Heart left ventricle (tissue), 16 donors: Measurements from ENCODE around the gene PTPN1. TPM values are rescaled to one million over a fixed set of nuclear protein-coding genes. Genes with fewer than 3 reads are reported as not detected.
"Not testable (repeated sequence)": the region's sequence is repeated elsewhere in the genome, so short reads cannot be mapped to it uniquely, and the experiment has no call there.

ENCODE experiments used
- ATAC-seq, 4 donors: fragments of 200-7000 bp; cut with Tn5 transposase; one replicate each; pipeline ENCODE4 v1.9.1; 2020 to 2022; ENCODE audit warnings: moderate library complexity in 4 of 4, mild to moderate bottlenecking in 3 of 4, moderate number of reproducible peaks in 1 of 4
- DNase-seq, 5 donors: peaks; one replicate each; pipeline ENCODE4 v3.0.0-alpha.2; 2020
- H3K27ac ChIP-seq, 12 donors: fragments of 200-600 bp; sonication (generic) in 4 of 12; one replicate each; pipeline versions ENCODE4 v1.5.0 to v1.8.0; 2016 to 2022; ENCODE audit warnings: mild to moderate bottlenecking in 2 of 12
- H3K27me3 ChIP-seq, 9 donors: fragments of 200-600 bp; sonication (generic) in 2 of 9; one replicate each; pipeline versions ENCODE4 v1.5.1 to v1.8.0; 2016 to 2022; ENCODE audit warnings: mild to moderate bottlenecking in 3 of 9
- H3K36me3 ChIP-seq, 9 donors: fragments of 200-600 bp; sonication (generic) in 2 of 9; one replicate each; pipeline versions ENCODE4 v1.5.0 to v1.8.0; 2018 to 2022; ENCODE audit warnings: mild to moderate bottlenecking in 2 of 9
- H3K4me1 ChIP-seq, 12 donors: fragments of 200-600 bp; sonication (generic) in 4 of 12; one replicate each; pipeline versions ENCODE4 v1.5.0 to v1.8.0; 2016 to 2022; ENCODE audit warnings: mild to moderate bottlenecking in 3 of 12
- H3K4me3 ChIP-seq, 12 donors: fragments of 200-600 bp; sonication (generic) in 4 of 12; one replicate each; pipeline versions ENCODE4 v1.5.0 to v1.8.0; 2017 to 2022; ENCODE audit warnings: mild to moderate bottlenecking in 9 of 12, moderate library complexity in 4 of 12
- H3K9me3 ChIP-seq, 12 donors: fragments of 200-600 bp; sonication (generic) in 4 of 12; one replicate each; pipeline versions ENCODE4 v1.5.0 to v1.8.0; 2016 to 2022; ENCODE audit warnings: mild to moderate bottlenecking in 1 of 12
- POLR2A ChIP-seq, 2 donors: fragments of 450-650 bp; IDR thresholded peaks; one replicate each; pipeline ENCODE4 v1.6.1; 2017; ENCODE audit warnings: antibody characterized with exemption in 2 of 2, mild to moderate bottlenecking in 2 of 2, moderate library complexity in 2 of 2
- WGBS, 4 donors: extraction: QIAGEN DNeasy Blood & Tissue Kit in 2 of 4; methylation state at CpG; one replicate each; pipeline versions ENCODE4 v1.1.5 to v1.1.7; 2013 to 2018; 5-methylcytosine and 5-hydroxymethylcytosine counted together
- intact Hi-C, 10 donors: fragments of 100-400 bp; cut with DNase I; formaldehyde crosslinking; loops; one replicate each; pipeline versions ENCODE4 v1.11.1 to v1.14.2; 2022
- polyA plus RNA-seq, 2 donors: library from polyadenylated mRNA; stranded (reverse); fragments of 200-250 nt; gene quantifications; one replicate each; pipeline ENCODE4 v1.2.3, GENCODE V29; 2013
- total RNA-seq, 9 donors: library from RNA; depleted of rRNA in 2 of 9; stranded (reverse); fragments of >200 nt in 2 of 9; fragmentation: NEBNext Ultra II Directional in 3 of 9; extraction: Animal tissue kit (Norgen Biotek cat#: 25700) in 3 of 9; gene quantifications; one replicate each; pipeline versions ENCODE4 v1.1.0 to v1.2.4, GENCODE V29; 2016 to 2023
- TF ChIP-seq, protein P1 (sequence below), 12 donors: fragments of 200-600 bp; sonication (generic) in 4 of 12; IDR thresholded peaks; one replicate each; pipeline versions ENCODE4 v1.5.0 to v1.8.0; 2018 to 2022; ENCODE audit warnings: antibody characterized with exemption in 12 of 12, mild to moderate bottlenecking in 5 of 12
- donor health status: ischemic (EF 13 %, LVEDD 7.1; RV severe dilation, severe dysfunction).
- donor health status: healthy with polysubstance abuse.
- donor health status: DM: no; HTN: yes; CAD: no.
- donor health status: DM: no; HTN: no; CAD: no.
- donor health status: ischemic (EF 25% LVEDD 6.9; RV normal size, moderate dysfunction).
- donor health status: ischemic (EF 25% LVEDD 5.7; RV mildly dilated, moderate dysfunction).
- donor health status: healthy.
- donor health status: DM: yes; HTN: yes; CAD: no.
- donor health status: ischemic (EF 35%, LVEDD 5.7; RV mildly dilated, moderate dysfunction).
- donor health status: nonischemic (EF 11% LVEDD 7.7; RV severe dilation, severe dysfunction).
- donor health status: DM: yes; HTN: yes; CAD: no.
- donor health status: PGD.
- donor health status: ischemic (EF 29% LVEDD 5.4; RV normal size, mild dysfunction).
- donor health status: nonischemic (EF 23%, LVEDD 6.1; RV moderate dilation, normal function).

The PTPN1 gene
- total and polyA plus RNA-seq, 11 donors = 18.5 to 93.8 (median 32.0) TPM

DNA sequence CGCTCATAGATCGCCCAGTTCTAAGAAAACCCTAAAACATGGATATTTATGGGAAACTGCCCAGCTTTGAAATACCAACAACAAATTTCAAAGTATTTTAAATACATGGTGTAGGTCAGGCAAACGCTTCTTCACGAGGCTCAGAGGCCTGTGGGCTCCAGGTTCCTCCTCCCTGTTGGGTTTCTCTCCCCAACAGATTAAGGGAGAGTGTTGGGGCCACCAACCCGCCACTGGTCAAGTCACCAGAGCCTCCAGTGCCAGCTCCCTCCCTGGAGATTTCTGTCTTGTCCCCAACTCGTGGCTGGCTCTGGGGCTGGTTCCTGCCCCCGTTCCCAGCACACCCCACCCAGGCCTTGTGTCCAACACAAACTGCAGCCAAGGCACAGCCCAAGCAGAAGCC lies 87.9 kb downstream of the PTPN1 start:
- Histone ChIP-seq H3K36me3 (peaks cover 0 to 4% (median 0%) of the 10 kb centered on the region in 9 donors), H3K9me3 (no peaks in the 10 kb centered on the region), H3K4me3 (no peak overlapping the region), H3K27ac (no peak overlapping the region), H3K4me1 (peaks cover 0 to 27% (median 4%) of the 10 kb centered on the region in 12 donors), H3K27me3 (peaks cover 0 to 17% (median 5%) of the 10 kb centered on the region in 9 donors)
- intact Hi-C loops = loop anchor here in 1 of 10 donors (2.0 kb wide), 1 partner anchor 29 kb away; no protein-coding TSS in a partner anchor
- DNase-seq = no peak
- no peak for ATAC-seq
- WGBS, 4 donors = 75 to 90% (median 81%) methylated on average over 4 to 7 of the region's 7 CpGs
- TF ChIP-seq POLR2A (IDR thresholded peaks at IDR 0.05) = no peak
- TF ChIP-seq, protein P1, sequence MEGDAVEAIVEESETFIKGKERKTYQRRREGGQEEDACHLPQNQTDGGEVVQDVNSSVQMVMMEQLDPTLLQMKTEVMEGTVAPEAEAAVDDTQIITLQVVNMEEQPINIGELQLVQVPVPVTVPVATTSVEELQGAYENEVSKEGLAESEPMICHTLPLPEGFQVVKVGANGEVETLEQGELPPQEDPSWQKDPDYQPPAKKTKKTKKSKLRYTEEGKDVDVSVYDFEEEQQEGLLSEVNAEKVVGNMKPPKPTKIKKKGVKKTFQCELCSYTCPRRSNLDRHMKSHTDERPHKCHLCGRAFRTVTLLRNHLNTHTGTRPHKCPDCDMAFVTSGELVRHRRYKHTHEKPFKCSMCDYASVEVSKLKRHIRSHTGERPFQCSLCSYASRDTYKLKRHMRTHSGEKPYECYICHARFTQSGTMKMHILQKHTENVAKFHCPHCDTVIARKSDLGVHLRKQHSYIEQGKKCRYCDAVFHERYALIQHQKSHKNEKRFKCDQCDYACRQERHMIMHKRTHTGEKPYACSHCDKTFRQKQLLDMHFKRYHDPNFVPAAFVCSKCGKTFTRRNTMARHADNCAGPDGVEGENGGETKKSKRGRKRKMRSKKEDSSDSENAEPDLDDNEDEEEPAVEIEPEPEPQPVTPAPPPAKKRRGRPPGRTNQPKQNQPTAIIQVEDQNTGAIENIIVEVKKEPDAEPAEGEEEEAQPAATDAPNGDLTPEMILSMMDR (IDR thresholded peaks at IDR 0.05) = no peak

DNA sequence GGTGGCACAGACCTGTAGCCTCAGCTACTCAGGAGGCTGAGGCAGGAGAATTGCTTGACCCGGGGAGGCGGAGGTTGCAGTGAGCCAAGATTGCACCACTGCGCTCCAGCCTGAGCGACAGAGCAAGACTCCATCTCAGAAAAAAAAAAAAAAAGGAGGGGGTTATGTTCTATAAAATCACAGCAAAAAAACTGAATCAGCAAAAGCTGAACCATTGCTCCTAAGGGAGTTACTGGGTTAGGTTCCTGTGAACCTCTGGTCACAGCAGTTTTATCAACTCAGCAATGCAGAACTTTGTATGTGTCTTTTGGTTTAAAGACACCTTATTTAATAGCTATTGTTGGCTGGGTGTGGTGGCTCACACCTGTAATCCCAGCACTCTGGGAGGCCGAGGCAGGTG lies 88.6 kb downstream of the PTPN1 start:
- WGBS, 4 donors = 94 to 99% (median 96%) methylated on average over 5 of the region's 5 CpGs
- H3K4me3 ChIP-seq, H3K36me3 ChIP-seq, DNase-seq, ATAC-seq, H3K9me3 ChIP-seq, H3K27ac ChIP-seq: not testable (repeated sequence)
- H3K27me3 ChIP-seq = peaks cover 0 to 17% (median 5%) of the 10 kb centered on the region in 9 donors
- intact Hi-C loops = loop anchor here in 1 of 10 donors (2.0 kb wide), 1 partner anchor 30 kb away; no protein-coding TSS in a partner anchor
- H3K4me1 ChIP-seq = peaks cover 0 to 26% (median 0%) of the 10 kb centered on the region in 12 donors

DNA sequence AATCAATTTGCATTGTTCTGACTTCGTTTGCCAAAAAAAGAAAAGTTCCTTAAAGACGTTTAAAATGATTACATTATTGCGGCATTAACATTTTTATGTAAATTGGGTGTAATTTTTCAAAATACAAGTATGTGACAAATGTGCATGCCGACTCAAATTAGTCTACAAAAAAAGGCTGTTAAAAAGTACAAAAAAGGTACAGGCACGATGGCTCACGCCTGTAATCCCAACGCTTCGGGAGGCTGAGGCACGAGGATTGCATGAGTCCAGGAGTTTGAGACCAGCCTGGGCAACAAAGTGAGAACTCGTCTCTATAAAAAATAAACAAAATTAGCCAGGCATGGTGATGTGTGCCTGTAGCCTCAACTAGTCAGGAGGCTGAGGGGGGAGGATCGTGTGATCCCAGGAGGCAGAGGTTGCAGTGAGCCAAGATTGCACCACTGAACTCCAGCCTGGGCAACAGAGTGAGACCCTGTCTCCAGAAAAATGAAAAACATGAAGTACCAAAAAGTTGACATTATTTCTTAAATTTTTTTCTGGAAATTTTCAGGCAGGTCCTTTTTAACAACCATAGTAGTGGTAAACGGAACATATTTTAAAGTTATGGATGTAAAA lies 90.2 kb downstream of the PTPN1 start:
- intact Hi-C loops = no loop called here
- DNase-seq = no peak

GRCh38 chr20:50601511-50602431 lies 91.6 kb downstream of the PTPN1 start:
- Histone ChIP-seq H3K27me3 (peaks cover 0 to 13% (median 5%) of the 10 kb centered on the region in 9 donors), H3K4me1 (peaks cover 0 to 2% (median 0%) of the 10 kb centered on the region in 12 donors), H3K27ac (no peak overlapping the region), H3K4me3 (no peak overlapping the region), H3K36me3 (peaks cover 0 to 7% (median 0%) of the 10 kb centered on the region in 9 donors), H3K9me3 (no peaks in the 10 kb centered on the region)
- DNase-seq (no peak), ATAC-seq (no peak)
- TF ChIP-seq, protein P1 (IDR thresholded peaks at IDR 0.05) = no peak
- no peak for TF ChIP-seq POLR2A (IDR thresholded peaks at IDR 0.05)
- intact Hi-C loops = no loop called here
- WGBS, 4 donors = 83 to 92% (median 88%) methylated on average over 17 to 33 of the region's 33 CpGs

More for the DNA sequence above, 90.2 kb downstream of the PTPN1 start:
- Histone ChIP-seq H3K9me3 (no peaks in the 10 kb centered on the region), H3K27me3 (peaks cover 0 to 17% (median 5%) of the 10 kb centered on the region in 9 donors), H3K36me3 (peaks cover 0 to 7% (median 0%) of the 10 kb centered on the region in 9 donors), H3K27ac (no peak overlapping the region), H3K4me1 (peaks cover 0 to 16% (median 0%) of the 10 kb centered on the region in 12 donors), H3K4me3 (no peak overlapping the region)
- TF ChIP-seq, protein P1 (IDR thresholded peaks at IDR 0.05) = no peak
- 81 to 86% (median 85%) methylated on average over 12 of the region's 12 CpGs for WGBS, 4 donors
- ATAC-seq = no peak
